ENCODE results near the gene CXCL12.

Gene CXCL12

DNA sequence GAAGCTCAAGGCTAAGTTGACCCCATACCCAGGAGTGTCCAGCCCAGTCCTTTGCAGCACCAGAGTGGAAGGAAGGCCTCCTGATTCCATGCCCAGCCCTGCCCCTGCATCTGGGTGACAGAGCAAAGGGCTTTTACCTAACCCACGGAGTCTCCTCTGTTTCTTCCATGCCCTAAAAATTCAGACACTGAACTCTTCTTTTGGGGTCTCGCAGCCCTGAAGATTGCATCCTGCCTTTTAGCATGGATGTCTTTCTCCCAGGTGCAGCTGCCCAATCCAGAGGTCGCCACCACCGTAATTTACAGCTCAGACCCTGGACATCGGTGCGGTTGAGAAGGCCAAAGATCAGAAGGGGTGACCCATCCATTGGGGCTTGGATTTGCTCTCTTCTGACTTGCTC lies 50.8 kb downstream of the CXCL12 start:
- no peak overlapping the region for H3K23ac ChIP-seq (ENCODE audit: low read length in 2 of 2)
- H2BK15ac ChIP-seq (ENCODE audit: low read depth, poor library complexity, severe bottlenecking), result no peak overlapping the region
- H3K14ac ChIP-seq (ENCODE audit: low read length in 2 of 2), result no peak overlapping the region
- H3K4me1 ChIP-seq (ENCODE audit: control insufficient read depth, insufficient read depth, low read depth, low read length), result peaks cover 19% of the 10 kb centered on the region
- H4K8ac ChIP-seq (ENCODE audit: low read length), result no peak overlapping the region
- H3K9ac ChIP-seq (ENCODE audit: low read length), result no peak overlapping the region
- no peak overlapping the region for H2BK5ac ChIP-seq (ENCODE audit: low read depth, low read length, poor library complexity, severe bottlenecking)
- H2BK120ac ChIP-seq (ENCODE audit: low read depth, low read length), result no peak overlapping the region
- H3K4ac ChIP-seq (ENCODE audit: low read depth in 1 of 2, low read length in 2 of 2), result no peak overlapping the region
- no peak overlapping the region for H3K4me2 ChIP-seq (ENCODE audit: low read length, poor library complexity, severe bottlenecking)
- H3K18ac ChIP-seq (ENCODE audit: low read depth in 1 of 2, low read length in 2 of 2), result peak overlapping the region; percentile 18 to 22
- H3K36me3 ChIP-seq (ENCODE audit: control insufficient read depth in 1 of 2, insufficient read depth in 2 of 2, low read depth in 1 of 2, low read length in 2 of 2), result no peaks in the 10 kb centered on the region
- WGBS, result 83% methylated on average over 6 of the region's 6 CpGs
- no peak overlapping the region for H2AFZ ChIP-seq (ENCODE audit: low read depth, low read length)
- H2BK12ac ChIP-seq (ENCODE audit: low read length in 2 of 2), result no peak overlapping the region
- H4K91ac ChIP-seq (ENCODE audit: low read length), result peak overlapping the region; percentile 46
- no peak for DNase-seq
- no peak overlapping the region for H3K4me3 ChIP-seq (ENCODE audit: insufficient read depth in 1 of 2, low read depth in 1 of 2, low read length in 2 of 2)
- peak overlapping the region; percentile 51 for H2AK5ac ChIP-seq (ENCODE audit: low read length, severe bottlenecking)
- no peaks in the 10 kb centered on the region for H3K79me1 ChIP-seq (replicated peaks; ENCODE audit: low read length, poor library complexity, severe bottlenecking)
- no peaks in the 10 kb centered on the region for H3K9me3 ChIP-seq (ENCODE audit: control insufficient read depth, low read length)
- H3K27me3 ChIP-seq (ENCODE audit: control insufficient read depth in 1 of 2, insufficient read depth in 1 of 2, low read length in 2 of 2), result peaks cover 0 to 7% of the 10 kb centered on the region in 2 experiments
- no peak overlapping the region for H3K27ac ChIP-seq (ENCODE audit: low read length, poor library complexity, severe bottlenecking)

DNA sequence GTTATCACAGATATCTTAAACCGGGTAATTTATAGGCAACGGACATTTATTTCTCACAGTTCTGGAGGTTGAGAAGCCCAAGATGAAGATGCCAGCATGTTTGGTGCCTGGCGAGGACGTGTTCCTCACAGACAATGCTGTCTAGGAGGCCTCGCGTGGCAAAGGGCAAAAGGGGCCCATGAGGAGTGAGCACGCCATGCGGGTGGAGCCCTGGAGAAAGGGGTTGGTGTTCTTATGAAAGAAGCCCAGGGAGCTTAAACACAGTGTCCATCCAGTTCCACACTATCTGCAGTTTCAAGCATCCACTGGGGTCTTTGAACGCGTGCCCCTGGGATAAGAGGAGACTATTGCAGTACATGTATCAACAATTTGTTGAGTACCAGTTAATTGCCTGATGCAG lies 51.4 kb downstream of the CXCL12 start:
- Histone ChIP-seq H3K27me3 (ENCODE audit: control insufficient read depth in 1 of 2, insufficient read depth in 1 of 2, low read length in 2 of 2) (peaks cover 0 to 7% of the 10 kb centered on the region in 2 experiments), H3K9me3 (ENCODE audit: control insufficient read depth, low read length) (no peaks in the 10 kb centered on the region), H2BK120ac (ENCODE audit: low read depth, low read length) (no peak overlapping the region), H3K18ac (ENCODE audit: low read depth in 1 of 2, low read length in 2 of 2) (peak overlapping the region in 1 of 2 experiments; percentile 1), H3K4ac (ENCODE audit: low read depth in 1 of 2, low read length in 2 of 2) (no peak overlapping the region), H3K9ac (ENCODE audit: low read length) (no peak overlapping the region), H3K27ac (ENCODE audit: low read length, poor library complexity, severe bottlenecking) (no peak overlapping the region), H2BK12ac (ENCODE audit: low read length in 2 of 2) (no peak overlapping the region), H2BK15ac (ENCODE audit: low read depth, poor library complexity, severe bottlenecking) (no peak overlapping the region), H3K79me1 (replicated peaks; ENCODE audit: low read length, poor library complexity, severe bottlenecking) (no peaks in the 10 kb centered on the region), H2BK5ac (ENCODE audit: low read depth, low read length, poor library complexity, severe bottlenecking) (no peak overlapping the region), H4K91ac (ENCODE audit: low read length) (no peak overlapping the region), H3K23ac (ENCODE audit: low read length in 2 of 2) (no peak overlapping the region), H2AK5ac (ENCODE audit: low read length, severe bottlenecking) (no peak overlapping the region), H2AFZ (ENCODE audit: low read depth, low read length) (no peak overlapping the region), H3K14ac (ENCODE audit: low read length in 2 of 2) (no peak overlapping the region), H3K4me2 (ENCODE audit: low read length, poor library complexity, severe bottlenecking) (no peak overlapping the region), H3K36me3 (ENCODE audit: control insufficient read depth in 1 of 2, insufficient read depth in 2 of 2, low read depth in 1 of 2, low read length in 2 of 2) (no peaks in the 10 kb centered on the region), H3K4me1 (ENCODE audit: control insufficient read depth, insufficient read depth, low read depth, low read length) (peaks cover 19% of the 10 kb centered on the region), H4K8ac (ENCODE audit: low read length) (no peak overlapping the region), H3K4me3 (ENCODE audit: insufficient read depth in 1 of 2, low read depth in 1 of 2, low read length in 2 of 2) (no peak overlapping the region)
- WGBS, result 98% methylated on average over 10 of the region's 10 CpGs
- no peak for DNase-seq

DNA sequence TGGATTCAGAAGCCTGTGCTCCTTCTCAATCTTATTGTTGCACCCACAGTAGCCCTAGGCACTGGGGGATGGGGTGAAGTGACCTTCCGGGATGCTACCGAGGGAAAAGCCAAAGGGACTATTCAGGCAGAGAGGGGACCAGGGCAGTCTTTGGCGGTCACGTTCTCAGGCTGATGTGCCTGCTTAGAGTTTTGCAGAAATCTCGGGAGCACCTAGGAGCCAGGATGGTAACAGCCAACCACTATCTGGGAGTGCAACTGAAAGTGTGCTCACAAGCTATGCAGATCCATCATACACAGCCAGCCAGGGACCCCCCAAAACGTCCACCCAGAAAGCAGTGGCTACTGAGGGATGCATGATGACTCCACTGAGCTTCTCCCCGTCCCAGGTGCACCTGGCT lies 52.4 kb downstream of the CXCL12 start:
- H3K4me3 ChIP-seq (ENCODE audit: insufficient read depth in 1 of 2, low read depth in 1 of 2, low read length in 2 of 2), result no peak overlapping the region
- no peak overlapping the region for H3K23ac ChIP-seq (ENCODE audit: low read length in 2 of 2)
- no peak for DNase-seq
- H3K4me1 ChIP-seq (ENCODE audit: control insufficient read depth, insufficient read depth, low read depth, low read length), result peaks cover 18% of the 10 kb centered on the region
- no peak overlapping the region for H3K27ac ChIP-seq (ENCODE audit: low read length, poor library complexity, severe bottlenecking)
- no peak overlapping the region for H3K9ac ChIP-seq (ENCODE audit: low read length)
- no peak overlapping the region for H3K4me2 ChIP-seq (ENCODE audit: low read length, poor library complexity, severe bottlenecking)
- no peak overlapping the region for H4K91ac ChIP-seq (ENCODE audit: low read length)
- H3K9me3 ChIP-seq (ENCODE audit: control insufficient read depth, low read length), result no peaks in the 10 kb centered on the region
- H2BK120ac ChIP-seq (ENCODE audit: low read depth, low read length), result no peak overlapping the region
- H3K18ac ChIP-seq (ENCODE audit: low read depth in 1 of 2, low read length in 2 of 2), result no peak overlapping the region
- no peak overlapping the region for H2BK12ac ChIP-seq (ENCODE audit: low read length in 2 of 2)
- peaks cover 0 to 7% of the 10 kb centered on the region in 2 experiments for H3K27me3 ChIP-seq (ENCODE audit: control insufficient read depth in 1 of 2, insufficient read depth in 1 of 2, low read length in 2 of 2)
- WGBS, result 64% methylated on average over 6 of the region's 7 CpGs
- H2AK5ac ChIP-seq (ENCODE audit: low read length, severe bottlenecking), result no peak overlapping the region
- H3K36me3 ChIP-seq (ENCODE audit: control insufficient read depth in 1 of 2, insufficient read depth in 2 of 2, low read depth in 1 of 2, low read length in 2 of 2), result no peaks in the 10 kb centered on the region
- H3K4ac ChIP-seq (ENCODE audit: low read depth in 1 of 2, low read length in 2 of 2), result no peak overlapping the region
- H2BK5ac ChIP-seq (ENCODE audit: low read depth, low read length, poor library complexity, severe bottlenecking), result no peak overlapping the region
- no peaks in the 10 kb centered on the region for H3K79me1 ChIP-seq (replicated peaks; ENCODE audit: low read length, poor library complexity, severe bottlenecking)
- no peak overlapping the region for H4K8ac ChIP-seq (ENCODE audit: low read length)
- no peak overlapping the region for H2AFZ ChIP-seq (ENCODE audit: low read depth, low read length)
- no peak overlapping the region for H3K14ac ChIP-seq (ENCODE audit: low read length in 2 of 2)
- H2BK15ac ChIP-seq (ENCODE audit: low read depth, poor library complexity, severe bottlenecking), result no peak overlapping the region

DNA sequence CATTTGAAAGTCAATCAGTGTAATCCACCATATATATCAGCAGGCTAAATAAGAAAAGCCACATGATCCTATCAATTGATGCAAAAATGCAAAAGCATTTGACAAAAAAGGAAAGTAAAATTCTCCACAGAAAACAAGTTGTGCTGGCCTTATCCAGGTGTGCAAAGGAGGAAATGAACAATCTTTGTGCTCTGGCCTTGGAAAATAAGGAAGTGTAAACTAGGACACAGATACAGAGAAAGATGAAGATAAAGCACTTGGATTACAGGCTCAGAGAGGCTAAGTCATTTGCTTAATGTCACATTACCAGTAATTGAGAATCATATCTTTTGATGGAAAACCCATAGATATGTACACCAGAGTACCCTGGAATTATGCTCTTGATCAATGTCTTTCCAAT lies 54.5 kb downstream of the CXCL12 start:
- H3K27me3 ChIP-seq (ENCODE audit: control insufficient read depth in 1 of 2, insufficient read depth in 1 of 2, low read length in 2 of 2), result peaks cover 0 to 4% of the 10 kb centered on the region in 2 experiments
- no peak overlapping the region for H3K4ac ChIP-seq (ENCODE audit: low read depth in 1 of 2, low read length in 2 of 2)
- no peak overlapping the region for H2BK15ac ChIP-seq (ENCODE audit: low read depth, poor library complexity, severe bottlenecking)
- no peaks in the 10 kb centered on the region for H3K9me3 ChIP-seq (ENCODE audit: control insufficient read depth, low read length)
- H2BK5ac ChIP-seq (ENCODE audit: low read depth, low read length, poor library complexity, severe bottlenecking), result no peak overlapping the region
- H3K4me2 ChIP-seq (ENCODE audit: low read length, poor library complexity, severe bottlenecking), result no peak overlapping the region
- no peak overlapping the region for H4K8ac ChIP-seq (ENCODE audit: low read length)
- H3K9ac ChIP-seq (ENCODE audit: low read length), result no peak overlapping the region
- no peak overlapping the region for H2BK12ac ChIP-seq (ENCODE audit: low read length in 2 of 2)
- no peak overlapping the region for H3K4me3 ChIP-seq (ENCODE audit: insufficient read depth in 1 of 2, low read depth in 1 of 2, low read length in 2 of 2)
- H2AFZ ChIP-seq (ENCODE audit: low read depth, low read length), result no peak overlapping the region
- DNase-seq, result no peak
- no peaks in the 10 kb centered on the region for H3K79me1 ChIP-seq (replicated peaks; ENCODE audit: low read length, poor library complexity, severe bottlenecking)
- H3K18ac ChIP-seq (ENCODE audit: low read depth in 1 of 2, low read length in 2 of 2), result no peak overlapping the region
- H3K23ac ChIP-seq (ENCODE audit: low read length in 2 of 2), result no peak overlapping the region
- H3K4me1 ChIP-seq (ENCODE audit: control insufficient read depth, insufficient read depth, low read depth, low read length), result peaks cover 14% of the 10 kb centered on the region
- no peak overlapping the region for H2AK5ac ChIP-seq (ENCODE audit: low read length, severe bottlenecking)
- no peak overlapping the region for H4K91ac ChIP-seq (ENCODE audit: low read length)
- no peak overlapping the region for H3K14ac ChIP-seq (ENCODE audit: low read length in 2 of 2)
- no peak overlapping the region for H3K27ac ChIP-seq (ENCODE audit: low read length, poor library complexity, severe bottlenecking)
- H2BK120ac ChIP-seq (ENCODE audit: low read depth, low read length), result no peak overlapping the region
- no peaks in the 10 kb centered on the region for H3K36me3 ChIP-seq (ENCODE audit: control insufficient read depth in 1 of 2, insufficient read depth in 2 of 2, low read depth in 1 of 2, low read length in 2 of 2)

All from mesenchymal stem cell (in vitro differentiated cells and primary cell).